GM12874 (cell line): ENCODE results near the gene ZMYND15.

Experiments used
- TF ChIP-seq, protein P1 (sequence below): IDR thresholded peaks from 2 replicates; pipeline ENCODE4 v1.5.1; 2011; ENCODE audit warnings: low read depth, mild to moderate bottlenecking, control low read depth, low read length, moderate library complexity; ENCODE audit not compliant: insufficient read depth

Gene ZMYND15, protein sequence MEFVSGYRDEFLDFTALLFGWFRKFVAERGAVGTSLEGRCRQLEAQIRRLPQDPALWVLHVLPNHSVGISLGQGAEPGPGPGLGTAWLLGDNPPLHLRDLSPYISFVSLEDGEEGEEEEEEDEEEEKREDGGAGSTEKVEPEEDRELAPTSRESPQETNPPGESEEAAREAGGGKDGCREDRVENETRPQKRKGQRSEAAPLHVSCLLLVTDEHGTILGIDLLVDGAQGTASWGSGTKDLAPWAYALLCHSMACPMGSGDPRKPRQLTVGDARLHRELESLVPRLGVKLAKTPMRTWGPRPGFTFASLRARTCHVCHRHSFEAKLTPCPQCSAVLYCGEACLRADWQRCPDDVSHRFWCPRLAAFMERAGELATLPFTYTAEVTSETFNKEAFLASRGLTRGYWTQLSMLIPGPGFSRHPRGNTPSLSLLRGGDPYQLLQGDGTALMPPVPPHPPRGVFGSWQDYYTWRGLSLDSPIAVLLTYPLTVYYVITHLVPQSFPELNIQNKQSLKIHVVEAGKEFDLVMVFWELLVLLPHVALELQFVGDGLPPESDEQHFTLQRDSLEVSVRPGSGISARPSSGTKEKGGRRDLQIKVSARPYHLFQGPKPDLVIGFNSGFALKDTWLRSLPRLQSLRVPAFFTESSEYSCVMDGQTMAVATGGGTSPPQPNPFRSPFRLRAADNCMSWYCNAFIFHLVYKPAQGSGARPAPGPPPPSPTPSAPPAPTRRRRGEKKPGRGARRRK

DNA sequence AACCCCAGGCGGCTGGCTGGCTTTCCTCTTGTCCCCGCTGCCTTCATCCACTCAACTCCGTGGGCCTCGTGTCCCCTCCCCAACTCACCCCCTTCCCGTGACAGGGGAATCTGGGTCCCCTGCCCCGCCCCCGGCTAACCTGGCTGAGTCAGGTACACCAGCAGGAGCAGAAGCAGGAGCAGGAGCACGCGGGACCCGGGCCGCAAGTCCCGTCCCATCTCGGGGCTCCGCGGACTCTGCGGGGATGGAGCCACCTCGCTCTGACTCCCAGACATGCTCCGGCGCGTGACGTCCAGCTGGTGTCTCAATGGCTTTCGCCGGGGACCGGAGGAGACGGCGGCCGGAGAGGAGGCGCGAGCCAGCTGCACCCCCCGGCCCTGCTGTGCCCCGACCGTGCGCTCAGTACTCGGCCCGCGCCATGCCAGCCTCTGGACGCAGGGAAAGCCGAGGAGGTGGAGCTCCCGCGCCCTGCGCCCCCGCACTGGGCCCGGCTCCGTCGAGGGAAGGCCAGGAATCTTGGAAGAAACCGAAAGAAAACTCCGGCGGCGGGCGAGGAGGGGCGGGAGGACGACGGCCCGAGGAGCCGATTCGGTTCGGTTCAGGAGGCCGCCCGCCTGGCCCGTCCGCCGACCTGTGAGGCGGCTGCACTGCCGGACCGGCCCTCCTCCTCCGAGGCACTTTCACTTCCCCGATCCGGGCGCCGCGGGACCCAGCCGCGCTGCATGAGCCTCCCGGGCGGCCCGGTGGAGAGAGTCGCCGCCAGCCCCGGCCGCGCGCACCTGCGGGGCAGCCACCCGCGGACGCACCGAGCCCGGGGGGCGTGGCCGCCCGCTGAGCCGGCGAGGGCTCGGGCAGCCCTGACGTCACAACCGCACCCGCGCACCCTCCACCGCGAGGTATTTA lies at the start of gene ZMYND15, which contains the start of gene CXCL16:
Gene ZMYND15 (plus strand): TSS at position 712 of the 903 bp plus-strand sequence. CDS start 716 bp downstream, outside the sequence.
Gene CXCL16 (minus strand): TSS at position 807 of the 903 bp plus-strand sequence. CDS start 589 bp downstream, at position 218.
- TF ChIP-seq, protein P1, sequence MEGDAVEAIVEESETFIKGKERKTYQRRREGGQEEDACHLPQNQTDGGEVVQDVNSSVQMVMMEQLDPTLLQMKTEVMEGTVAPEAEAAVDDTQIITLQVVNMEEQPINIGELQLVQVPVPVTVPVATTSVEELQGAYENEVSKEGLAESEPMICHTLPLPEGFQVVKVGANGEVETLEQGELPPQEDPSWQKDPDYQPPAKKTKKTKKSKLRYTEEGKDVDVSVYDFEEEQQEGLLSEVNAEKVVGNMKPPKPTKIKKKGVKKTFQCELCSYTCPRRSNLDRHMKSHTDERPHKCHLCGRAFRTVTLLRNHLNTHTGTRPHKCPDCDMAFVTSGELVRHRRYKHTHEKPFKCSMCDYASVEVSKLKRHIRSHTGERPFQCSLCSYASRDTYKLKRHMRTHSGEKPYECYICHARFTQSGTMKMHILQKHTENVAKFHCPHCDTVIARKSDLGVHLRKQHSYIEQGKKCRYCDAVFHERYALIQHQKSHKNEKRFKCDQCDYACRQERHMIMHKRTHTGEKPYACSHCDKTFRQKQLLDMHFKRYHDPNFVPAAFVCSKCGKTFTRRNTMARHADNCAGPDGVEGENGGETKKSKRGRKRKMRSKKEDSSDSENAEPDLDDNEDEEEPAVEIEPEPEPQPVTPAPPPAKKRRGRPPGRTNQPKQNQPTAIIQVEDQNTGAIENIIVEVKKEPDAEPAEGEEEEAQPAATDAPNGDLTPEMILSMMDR, result no peak

DNA sequence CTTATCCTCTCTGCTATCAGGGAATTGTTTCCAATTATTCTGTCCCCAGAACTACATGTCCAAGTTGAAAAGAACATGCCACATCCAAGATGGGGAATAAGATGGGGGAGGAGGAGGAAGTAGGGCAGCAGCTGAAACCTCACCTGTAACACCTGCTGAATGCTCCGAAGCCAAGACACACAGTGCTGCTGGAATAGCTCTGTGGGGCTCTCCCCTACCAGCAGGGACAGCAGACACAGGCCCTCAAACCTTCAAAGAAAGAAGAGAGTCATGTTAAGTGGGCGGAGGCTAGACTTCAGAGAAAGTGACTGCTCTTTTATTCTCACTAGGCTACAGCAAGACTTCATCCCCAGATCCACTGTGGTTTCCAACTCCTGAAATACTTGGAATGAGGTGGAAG lies 48.9 kb upstream of the ZMYND15 start:
- TF ChIP-seq, protein P1, result no peak

DNA sequence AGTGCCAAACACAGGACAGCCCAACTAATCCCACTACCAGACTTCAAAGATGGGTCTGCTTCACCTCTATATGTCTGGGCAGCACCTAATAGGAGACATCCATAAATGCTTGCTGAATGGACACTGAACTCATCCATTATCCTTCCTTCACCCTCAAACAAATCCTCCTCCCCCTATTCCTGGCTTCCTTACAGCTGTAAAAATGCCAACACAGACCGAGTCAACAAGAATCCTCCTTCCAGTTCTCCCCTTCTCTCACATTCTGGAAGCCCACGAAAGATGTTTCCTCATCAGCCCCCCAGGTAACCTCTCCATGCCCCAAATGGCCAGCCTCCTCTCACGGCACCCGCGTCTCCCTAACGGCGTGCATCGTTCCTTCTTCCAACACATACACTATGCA lies 47.9 kb upstream of the ZMYND15 start:
- TF ChIP-seq, protein P1, result no peak

DNA sequence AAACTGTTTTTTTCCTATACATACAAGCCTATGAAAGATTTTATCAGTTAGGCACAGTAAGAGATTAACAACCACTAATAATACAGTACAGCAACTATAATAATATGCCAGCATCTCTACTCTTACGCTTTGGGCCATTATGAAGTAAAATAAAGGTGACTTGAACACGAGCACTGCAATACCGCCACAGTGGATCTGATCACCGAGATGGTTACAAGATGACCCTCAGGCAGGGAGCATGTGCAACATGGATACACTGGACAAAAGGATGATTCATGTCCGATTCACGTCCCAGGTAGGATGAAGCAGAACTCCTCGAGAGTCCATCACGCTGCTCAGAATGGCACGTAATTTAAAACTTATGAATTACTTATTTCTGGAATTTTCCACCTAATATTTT lies 46.2 kb upstream of the ZMYND15 start:
- TF ChIP-seq, protein P1, result no peak

DNA sequence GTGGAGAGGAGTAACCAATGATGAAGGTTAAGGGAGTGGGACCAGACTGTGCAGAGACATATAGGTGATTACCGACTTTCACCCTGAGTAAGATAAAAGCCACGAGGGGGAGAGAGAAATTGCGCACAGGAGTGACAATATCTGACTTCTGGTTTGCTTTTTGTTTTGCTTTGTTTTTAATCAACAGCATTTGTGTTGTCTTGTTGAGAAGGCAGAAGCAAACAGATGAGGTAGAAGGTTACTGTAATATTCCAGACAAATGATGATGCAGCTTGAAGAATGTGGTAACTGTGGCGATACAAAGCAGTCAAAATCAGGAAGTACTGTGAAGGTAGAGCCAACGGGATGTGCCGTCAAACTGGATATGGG lies 43.2 kb upstream of the ZMYND15 start:
- TF ChIP-seq, protein P1, result no peak

DNA sequence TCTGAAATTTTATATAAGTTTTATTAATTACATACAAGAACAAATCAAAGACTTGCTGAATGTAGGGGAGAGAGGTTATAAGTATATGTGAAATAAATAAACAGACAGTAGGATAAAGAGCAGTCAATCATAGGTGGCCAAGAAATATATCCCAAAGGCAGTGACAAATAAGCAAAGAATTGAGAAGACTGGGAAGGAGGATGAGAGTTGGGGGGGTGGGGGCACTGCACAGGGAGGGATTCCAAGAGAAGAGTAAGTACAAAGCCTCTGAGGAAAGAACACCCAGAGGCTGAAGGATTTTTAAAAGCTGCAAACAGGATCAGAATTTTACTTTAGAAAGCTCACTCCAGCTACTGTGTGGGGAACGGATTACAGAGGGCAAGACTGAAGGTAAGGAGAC lies 38.5 kb upstream of the ZMYND15 start:
- TF ChIP-seq, protein P1, result no peak
